Ishikawa (cell line): ENCODE data around the gene STARD3.

Experiments
- EP300 ChIP-seq: IDR thresholded peaks from 2 replicates; pipeline ENCODE4 v1.6.1; 2012; ENCODE audit warnings: borderline replicate concordance
- RAD21 ChIP-seq: IDR thresholded peaks from 2 replicates; pipeline ENCODE4 v1.6.1; 2012; ENCODE audit warnings: low read depth
- TAF1 ChIP-seq: IDR thresholded peaks from 2 replicates; pipeline ENCODE4 v1.6.1; 2012; ENCODE audit warnings: low read depth, mild to moderate bottlenecking
- TF ChIP-seq, protein P1 (sequence below): IDR thresholded peaks from 2 replicates; pipeline ENCODE4 v1.6.1; 2012

DNA sequence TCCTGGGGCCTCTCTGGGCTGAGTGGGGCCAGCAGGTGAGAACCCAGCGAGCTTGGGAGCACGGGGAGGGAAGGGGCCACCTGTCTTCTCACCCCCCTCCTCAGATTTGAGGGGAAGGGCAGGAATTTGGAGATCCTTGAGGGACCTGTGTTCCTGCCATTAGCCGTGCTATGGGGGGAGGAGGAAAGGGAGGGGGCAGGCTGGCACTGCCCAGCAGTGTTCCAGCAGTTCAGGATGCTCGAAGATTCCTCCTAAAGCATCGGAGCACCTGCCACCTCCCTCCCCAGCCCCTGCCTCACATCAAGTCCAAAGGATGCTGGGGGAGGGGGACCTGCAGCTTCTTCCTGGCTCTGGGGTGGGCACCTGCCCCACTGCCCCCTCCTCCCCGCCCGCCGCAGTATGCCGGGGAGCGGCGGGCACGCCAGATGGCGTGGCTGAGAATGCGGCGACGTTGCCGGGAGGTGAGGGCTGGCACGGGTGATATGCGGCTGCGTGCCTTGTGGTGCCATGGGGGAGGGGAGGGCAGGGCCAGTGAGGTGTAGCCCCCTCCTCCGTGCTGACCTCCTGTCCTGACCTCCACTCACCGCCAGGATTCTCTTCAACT, 24.6 kb upstream of the STARD3 start:
- TF ChIP-seq EP300 (no peak), RAD21 (no peak), TAF1 (no peak)
- TF ChIP-seq, protein P1, sequence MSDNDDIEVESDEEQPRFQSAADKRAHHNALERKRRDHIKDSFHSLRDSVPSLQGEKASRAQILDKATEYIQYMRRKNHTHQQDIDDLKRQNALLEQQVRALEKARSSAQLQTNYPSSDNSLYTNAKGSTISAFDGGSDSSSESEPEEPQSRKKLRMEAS: no peak
